Measurements from ENCODE around the gene DNAJB12. TPM values are rescaled to one million over a fixed set of nuclear protein-coding genes. Genes with fewer than 3 reads are reported as not detected.

The DNAJB12 gene
- total RNA-seq, 1 experiment from 2014 or later, result 27.6 TPM

- Mint-ChIP-seq H3K27me3 (ENCODE audit: low read depth) (no peaks in the 10 kb centered on the region; the same call in none of the 2 replicates), H3K4me3 (no peak overlapping the region; a peak in 1 of 5 replicates), H3K36me3 (ENCODE audit: insufficient read depth in 1 of 3, low read depth in 3 of 3) (peaks cover 0 to 8% (median 3%) of the 10 kb centered on the region in 3 experiments; a peak in 4 of 7 replicates), H3K4me1 (peaks cover 41 to 57% of the 10 kb centered on the region in 2 experiments), H3K27ac (no peak overlapping the region), H3K9me3 (no peaks in the 10 kb centered on the region; a peak in 1 of 5 replicates)
- no peaks in the 10 kb centered on the region for H3K27me3 ChIP-seq (ENCODE audit: insufficient read depth, low read length)
- WGBS (ENCODE audit: extremely low coverage, insufficient read length, low lambda C conversion rate), result no CpG with 5 or more reads among the region's 5 CpGs
- H3T11ph ChIP-seq (ENCODE audit: low read length), result no peak overlapping the region
- H4K20me1 ChIP-seq (ENCODE audit: control insufficient read depth, insufficient read depth, insufficient read length), result no peaks in the 10 kb centered on the region
- no peak overlapping the region for H2BK12ac ChIP-seq (ENCODE audit: insufficient read length, low read depth, low read length)
- H3K4me2 ChIP-seq (ENCODE audit: insufficient read depth, insufficient read length, low read length), result no peak overlapping the region
- no peak overlapping the region for H3K56ac ChIP-seq (ENCODE audit: insufficient read length, low read depth, low read length)
- no peaks in the 10 kb centered on the region for H3K9me3 ChIP-seq (ENCODE audit: control insufficient read depth, low read depth, low read length)
- H2BK120ac ChIP-seq (ENCODE audit: low read depth, low read length, poor library complexity, severe bottlenecking), result no peak overlapping the region
- H3K18ac ChIP-seq (ENCODE audit: insufficient read length, low read depth, low read length), result no peak overlapping the region
- no peaks in the 10 kb centered on the region for H3K79me2 ChIP-seq (ENCODE audit: insufficient read depth, low read length)
- H3K4ac ChIP-seq (ENCODE audit: low read depth, low read length), result no peak overlapping the region
- no peaks in the 10 kb centered on the region for H3K79me1 ChIP-seq (ENCODE audit: insufficient read depth, low read depth, low read length, poor library complexity, severe bottlenecking)
- H2BK5ac ChIP-seq (ENCODE audit: insufficient read length, low read length), result no peak overlapping the region
- TF ChIP-seq CTCF (conservative IDR thresholded peaks at IDR 0.05), result no peak
- no peak overlapping the region for H2BK15ac ChIP-seq (ENCODE audit: low read depth, low read length)
- no peak overlapping the region for H2BK20ac ChIP-seq (ENCODE audit: low read depth, low read length, poor library complexity, severe bottlenecking)
- H4K8ac ChIP-seq (replicated peaks; ENCODE audit: insufficient read length, low read depth, low read length), result no peak overlapping the region
- no peak overlapping the region for H3K14ac ChIP-seq (ENCODE audit: insufficient read depth, low read length)
- no peak overlapping the region for H3K27ac ChIP-seq (ENCODE audit: insufficient read length, low read depth, low read length)
- H4K5ac ChIP-seq (ENCODE audit: insufficient read length, low read depth, low read length), result no peak overlapping the region
- no peak overlapping the region for H4K91ac ChIP-seq (ENCODE audit: insufficient read length, low read depth, low read length)
- peaks cover 5% of the 10 kb centered on the region; the same call in 1 of the 2 replicates for H3K4me1 ChIP-seq (ENCODE audit: insufficient read depth, low read length)
- H3K23me2 ChIP-seq (ENCODE audit: insufficient read length, low read depth, low read length, poor library complexity, severe bottlenecking), result no peaks in the 10 kb centered on the region
- no peak overlapping the region for H2AK5ac ChIP-seq (ENCODE audit: insufficient read length, low read length)
- H3K9ac ChIP-seq (ENCODE audit: extremely low read depth, insufficient read length, low read length), result no peak overlapping the region
- no peak overlapping the region for H3K23ac ChIP-seq (ENCODE audit: insufficient read length, low read depth, low read length)
- DNase-seq, result no peak
- no peak overlapping the region for H2AFZ ChIP-seq (ENCODE audit: low read length)
These were observed 25.9 kb downstream of the DNAJB12 start for GRCh38 chr10:72328829-72329204.
